Psoas muscle (tissue), 8 donors: Measurements from ENCODE around the gene BCAR3. TPM values are rescaled to one million over a fixed set of nuclear protein-coding genes. Genes with fewer than 3 reads are reported as not detected.
A peak's percentile ranks its signal among the peaks of the same experiment; 100 is the strongest.
"Not testable (repeated sequence)": the region's sequence is repeated elsewhere in the genome, so short reads cannot be mapped to it uniquely, and the experiment has no call there.

Experiments used
- ATAC-seq, 4 donors: fragments of 200-7000 bp; cut with Tn5 transposase; one replicate each; pipeline ENCODE4 v1.9.1; 2020; ENCODE audit warnings: moderate library complexity in 3 of 4, mild to moderate bottlenecking in 2 of 4
- DNase-seq, 2 donors: peaks; one replicate each; pipeline ENCODE4 v3.0.0-alpha.2; 2020
- H3K27ac ChIP-seq: fragments of 200-600 bp; one replicate; pipeline ENCODE4 v1.8.0; 2022
- H3K27me3 ChIP-seq, 3 donors: fragments of 200-600 bp in 1 of 3; one replicate each; pipeline versions ENCODE4 v1.6.1 to v1.8.0; 2013 to 2022; ENCODE audit warnings: low read length in 2 of 3, mild to moderate bottlenecking in 2 of 3, moderate library complexity in 1 of 3; ENCODE audit not compliant: insufficient read depth in 3 of 3
- H3K36me3 ChIP-seq, 2 donors: fragments of 200-600 bp in 1 of 2; one replicate each; pipeline versions ENCODE4 v1.6.1 to v1.8.0; 2013 to 2022; ENCODE audit warnings: low read depth in 1 of 2, mild to moderate bottlenecking in 1 of 2, moderate library complexity in 1 of 2; ENCODE audit not compliant: insufficient read depth in 1 of 2
- H3K4me1 ChIP-seq: fragments of 200-600 bp; one replicate; pipeline ENCODE4 v1.8.0; 2022
- H3K4me3 ChIP-seq: fragments of 200-600 bp; one replicate; pipeline ENCODE4 v1.8.0; 2022; ENCODE audit warnings: mild to moderate bottlenecking
- H3K9me3 ChIP-seq: fragments of 200-600 bp; one replicate; pipeline ENCODE4 v1.8.0; 2022
- CTCF ChIP-seq: fragments of 200-600 bp; IDR thresholded peaks from one replicate; pipeline ENCODE4 v1.8.0; 2022; ENCODE audit warnings: antibody characterized with exemption
- WGBS, 3 donors: extraction: QIAGEN DNeasy Blood & Tissue Kit; methylation state at CpG; one replicate each; pipeline versions ENCODE4 v1.1.6 to v1.1.7; 2013; 5-methylcytosine and 5-hydroxymethylcytosine counted together
- intact Hi-C, 2 donors: fragments of 100-400 bp; cut with DNase I; formaldehyde crosslinking; loops; one replicate each; pipeline versions ENCODE4 v1.11.0 to v1.14.2; 2022
- polyA plus RNA-seq, 3 donors: library from polyadenylated mRNA; stranded (reverse); fragments of 200-250 nt; gene quantifications; one replicate each; pipeline ENCODE4 v1.2.3, GENCODE V29; 2013
- total RNA-seq, 4 donors: library from RNA; stranded (reverse); fragmentation: NEBNext Ultra II Directional in 2 of 4; extraction: Animal tissue kit (Norgen Biotek cat#: 25700) in 2 of 4; gene quantifications; one replicate each; pipeline versions ENCODE4 v1.2.1 to v1.2.4, GENCODE V29; 2021 to 2023
- donor health status: healthy with polysubstance abuse.
- donor health status: DM: no; HTN: no; CAD: no; lungs with moderate emphysema.
- donor health status: Bipolar disorder and iron deficiency.
- donor health status: healthy.
- donor health status: DM: yes; HTN: yes; CAD: no.
- donor health status: DM: no; HTN: no; CAD: no.
- donor health status: DM: no; HTN: no; CAD: no.
- donor health status: DM: yes; HTN: yes; CAD: no.

BCAR3 gene
- total and polyA plus RNA-seq, 7 donors: 15.8 to 64.1 (median 18.4) TPM

DNA sequence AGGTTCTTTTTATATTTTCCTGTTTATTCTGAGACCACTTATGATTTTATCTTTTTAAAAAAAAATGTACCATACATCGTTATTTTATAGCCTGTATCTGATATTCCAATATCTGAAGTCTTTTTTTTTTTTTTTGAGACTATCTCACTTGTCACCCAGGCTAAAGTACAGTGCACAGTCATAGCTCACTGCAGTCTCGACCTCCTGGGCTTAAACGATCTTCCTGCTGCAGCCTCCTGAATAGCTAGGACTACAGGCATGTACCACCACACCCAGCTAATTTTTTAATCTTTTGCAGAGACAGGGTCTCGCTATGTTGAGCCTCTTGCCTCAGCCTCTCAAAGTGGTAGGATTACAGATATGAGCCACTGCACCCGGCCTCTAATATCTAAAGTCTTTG is 25.1 kb downstream of the BCAR3 start:
- Histone ChIP-seq H3K36me3 (no peaks in the 10 kb centered on the region), H3K9me3 (no peaks in the 10 kb centered on the region), H3K4me3 (no peak overlapping the region), H3K27me3 (no peaks in the 10 kb centered on the region), H3K27ac (no peak overlapping the region), H3K4me1 (no peaks in the 10 kb centered on the region)
- DNase-seq: no peak
- no peak for ATAC-seq
- intact Hi-C loops: no loop called here
- no peak for TF ChIP-seq CTCF
- WGBS, 3 donors: 87 to 92% (median 89%) methylated on average over 5 of the region's 5 CpGs

GRCh38 chr1:93653656-93654055 is 28.0 kb downstream of the BCAR3 start:
- Histone ChIP-seq H3K4me1 (no peaks in the 10 kb centered on the region), H3K27me3 (no peaks in the 10 kb centered on the region), H3K4me3 (no peak overlapping the region), H3K36me3 (peaks cover 0 to 4% of the 10 kb centered on the region in 2 donors), H3K9me3 (no peaks in the 10 kb centered on the region), H3K27ac (no peak overlapping the region)
- 96 to 97% (median 97%) methylated on average over 6 of the region's 6 CpGs for WGBS, 3 donors
- intact Hi-C loops: no loop called here
- no peak for ATAC-seq
- TF ChIP-seq CTCF: no peak
- no peak for DNase-seq

DNA sequence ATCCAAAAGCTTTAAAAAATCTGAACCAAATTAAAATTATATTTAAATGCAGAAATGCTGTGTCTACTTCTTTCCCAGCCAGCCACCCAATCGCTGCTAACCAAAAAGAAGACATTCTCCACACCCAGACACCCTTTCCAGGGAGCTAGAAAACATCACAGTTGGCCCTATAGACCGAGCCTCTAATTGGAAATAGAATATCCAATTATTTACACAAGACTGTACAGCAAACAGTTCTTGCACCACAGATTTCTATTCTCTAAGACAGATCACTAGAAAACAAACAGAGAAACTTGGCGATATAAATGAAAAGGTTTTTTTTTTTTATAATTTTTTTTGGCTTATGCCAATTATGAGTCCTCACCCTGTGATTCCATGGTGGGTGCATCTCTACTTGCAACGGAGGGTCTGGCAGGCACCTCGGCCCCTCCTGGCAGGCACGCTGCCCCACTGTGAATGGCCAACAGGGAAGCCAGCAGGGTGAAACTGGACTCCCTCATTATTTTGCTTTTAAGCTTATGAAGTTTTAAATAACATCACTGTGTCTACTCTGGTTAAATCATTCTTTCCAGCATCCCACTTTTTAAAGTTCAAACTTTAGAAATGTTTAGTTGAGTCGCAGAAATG is 29.2 kb downstream of the BCAR3 start:
- no peak for TF ChIP-seq CTCF
- intact Hi-C loops: no loop called here
- Histone ChIP-seq H3K9me3 (no peaks in the 10 kb centered on the region), H3K36me3 (peaks cover 0 to 4% of the 10 kb centered on the region in 2 donors), H3K4me3 (no peak overlapping the region), H3K27ac (no peak overlapping the region), H3K27me3 (no peaks in the 10 kb centered on the region), H3K4me1 (no peaks in the 10 kb centered on the region)
- DNase-seq (no peak), ATAC-seq (no peak)
- 43 to 66% (median 47%) methylated on average over 7 of the region's 7 CpGs for WGBS, 3 donors

DNA sequence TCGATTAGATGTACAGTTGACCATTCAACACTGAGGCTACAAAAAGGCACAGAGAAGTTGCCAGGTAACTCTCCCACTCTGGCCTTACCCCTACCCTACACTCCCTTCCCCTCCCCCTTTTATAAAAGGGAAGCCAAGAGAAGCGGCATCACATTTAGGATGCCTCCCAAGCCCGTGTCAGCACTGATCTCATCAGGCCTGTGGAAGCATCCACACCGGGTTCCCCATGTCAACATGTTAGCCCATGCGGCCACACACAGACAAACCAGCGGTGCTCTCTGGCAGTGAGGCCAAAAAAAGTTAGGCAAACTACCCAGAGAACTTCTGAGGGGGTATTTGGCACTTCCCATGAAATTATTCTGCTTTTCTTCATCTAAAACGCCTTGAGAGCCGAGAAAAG is 29.9 kb downstream of the BCAR3 start:
- DNase-seq (no peak), ATAC-seq (peak in 1 of 4 donors; percentile 47)
- no peaks in the 10 kb centered on the region for H3K9me3 ChIP-seq
- no peak overlapping the region for H3K4me3 ChIP-seq
- no peaks in the 10 kb centered on the region for H3K27me3 ChIP-seq
- no peak for TF ChIP-seq CTCF
- H3K36me3 ChIP-seq: peaks cover 0 to 4% of the 10 kb centered on the region in 2 donors
- intact Hi-C loops: no loop called here
- no peaks in the 10 kb centered on the region for H3K4me1 ChIP-seq
- no peak overlapping the region for H3K27ac ChIP-seq
- 54 to 76% (median 64%) methylated on average over 8 of the region's 8 CpGs for WGBS, 3 donors

DNA sequence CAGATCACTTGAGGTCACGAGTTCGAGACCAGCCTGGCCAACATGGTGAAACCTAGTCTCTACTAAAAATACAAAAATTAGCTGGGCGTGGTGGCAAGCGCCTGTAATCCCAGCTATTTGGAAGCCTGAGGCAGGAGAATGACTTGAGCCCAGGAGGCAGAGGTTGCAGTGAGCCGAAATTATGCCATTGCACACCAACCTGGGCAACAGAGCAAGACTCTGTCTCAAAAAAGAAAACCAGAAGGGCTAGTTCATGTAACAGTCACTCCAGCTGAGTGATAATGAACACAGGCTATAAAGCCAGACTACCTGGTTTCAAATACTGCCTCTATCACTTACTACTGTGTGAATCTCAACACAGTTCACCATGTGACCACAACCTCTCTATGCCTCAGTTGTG is 31.5 kb downstream of the BCAR3 start:
- H3K4me1 ChIP-seq, H3K27ac ChIP-seq, DNase-seq, H3K9me3 ChIP-seq, intact Hi-C loops, H3K4me3 ChIP-seq, ATAC-seq, H3K36me3 ChIP-seq, H3K27me3 ChIP-seq: not testable (repeated sequence)
- WGBS, 3 donors: 97 to 98% (median 98%) methylated on average over 5 of the region's 5 CpGs
